ENCODE measurements around the gene NUAK2. TPM values are rescaled to one million over a fixed set of nuclear protein-coding genes. Genes with fewer than 3 reads are reported as not detected.

Gene NUAK2
- total RNA-seq, 2 experiments from 2014 or later = 5.3 to 9.1 TPM

DNA sequence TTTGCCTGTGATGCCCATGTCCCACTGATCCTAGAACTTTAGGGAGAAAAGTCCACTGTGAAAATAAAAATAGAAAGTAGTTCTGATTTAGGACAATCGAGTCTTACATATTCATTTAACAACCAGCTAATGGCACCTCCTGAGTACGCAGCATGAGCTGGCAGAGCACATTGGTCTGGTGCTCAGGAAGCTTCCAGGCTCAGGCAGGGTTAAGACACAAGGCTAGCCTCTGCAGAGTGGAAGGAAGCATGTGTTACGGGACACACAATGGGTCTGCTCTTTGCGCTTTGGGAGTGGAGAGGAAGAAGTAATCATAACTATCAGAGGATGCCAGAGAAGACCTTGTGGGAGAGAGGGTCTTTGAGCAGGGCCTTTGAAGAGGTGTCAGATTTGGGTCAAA, 39.3 kb upstream of the NUAK2 start:
- no peak for TF ChIP-seq EZH2phosphoT487 (IDR thresholded peaks at IDR 0.05; ENCODE audit: borderline replicate concordance, low read depth, low read length)
- TF ChIP-seq, protein P1, sequence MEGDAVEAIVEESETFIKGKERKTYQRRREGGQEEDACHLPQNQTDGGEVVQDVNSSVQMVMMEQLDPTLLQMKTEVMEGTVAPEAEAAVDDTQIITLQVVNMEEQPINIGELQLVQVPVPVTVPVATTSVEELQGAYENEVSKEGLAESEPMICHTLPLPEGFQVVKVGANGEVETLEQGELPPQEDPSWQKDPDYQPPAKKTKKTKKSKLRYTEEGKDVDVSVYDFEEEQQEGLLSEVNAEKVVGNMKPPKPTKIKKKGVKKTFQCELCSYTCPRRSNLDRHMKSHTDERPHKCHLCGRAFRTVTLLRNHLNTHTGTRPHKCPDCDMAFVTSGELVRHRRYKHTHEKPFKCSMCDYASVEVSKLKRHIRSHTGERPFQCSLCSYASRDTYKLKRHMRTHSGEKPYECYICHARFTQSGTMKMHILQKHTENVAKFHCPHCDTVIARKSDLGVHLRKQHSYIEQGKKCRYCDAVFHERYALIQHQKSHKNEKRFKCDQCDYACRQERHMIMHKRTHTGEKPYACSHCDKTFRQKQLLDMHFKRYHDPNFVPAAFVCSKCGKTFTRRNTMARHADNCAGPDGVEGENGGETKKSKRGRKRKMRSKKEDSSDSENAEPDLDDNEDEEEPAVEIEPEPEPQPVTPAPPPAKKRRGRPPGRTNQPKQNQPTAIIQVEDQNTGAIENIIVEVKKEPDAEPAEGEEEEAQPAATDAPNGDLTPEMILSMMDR (conservative IDR thresholded peaks at IDR 0.05; ENCODE audit: low read length) = no peak
- Histone ChIP-seq H2AFZ (ENCODE audit: low read length) (no peak overlapping the region), H4K20me1 (ENCODE audit: insufficient read depth, low read length) (no peaks in the 10 kb centered on the region), H3K9me2 (ENCODE audit: insufficient read depth, low read length) (no peaks in the 10 kb centered on the region), H3K4me1 (ENCODE audit: insufficient read depth, low read length, poor library complexity, severe bottlenecking) (no peaks in the 10 kb centered on the region), H3K27ac (ENCODE audit: low read depth, low read length, poor library complexity, severe bottlenecking) (no peak overlapping the region), H3K36me3 (ENCODE audit: insufficient read depth, low read length) (no peaks in the 10 kb centered on the region), H3K79me2 (ENCODE audit: insufficient read depth, low read depth, low read length) (no peaks in the 10 kb centered on the region), H3K9me3 (ENCODE audit: low read length) (no peaks in the 10 kb centered on the region), H3K4me2 (ENCODE audit: low read length) (no peak overlapping the region), H3K4me3 (ENCODE audit: low read depth, low read length, poor library complexity, severe bottlenecking) (no peak overlapping the region)
- CTCF ChIA-PET (ENCODE audit: unreplicated experiment) = no interaction called here
- no TSS peak for BruUV-seq (replicated peaks)
- POLR2A ChIA-PET = no interaction called here
- DNase-seq (ENCODE audit: low spot score) = no peak
- intact Hi-C loops (cut with micrococcal nuclease; ENCODE audit: unreplicated experiment) = no loop called here

DNA sequence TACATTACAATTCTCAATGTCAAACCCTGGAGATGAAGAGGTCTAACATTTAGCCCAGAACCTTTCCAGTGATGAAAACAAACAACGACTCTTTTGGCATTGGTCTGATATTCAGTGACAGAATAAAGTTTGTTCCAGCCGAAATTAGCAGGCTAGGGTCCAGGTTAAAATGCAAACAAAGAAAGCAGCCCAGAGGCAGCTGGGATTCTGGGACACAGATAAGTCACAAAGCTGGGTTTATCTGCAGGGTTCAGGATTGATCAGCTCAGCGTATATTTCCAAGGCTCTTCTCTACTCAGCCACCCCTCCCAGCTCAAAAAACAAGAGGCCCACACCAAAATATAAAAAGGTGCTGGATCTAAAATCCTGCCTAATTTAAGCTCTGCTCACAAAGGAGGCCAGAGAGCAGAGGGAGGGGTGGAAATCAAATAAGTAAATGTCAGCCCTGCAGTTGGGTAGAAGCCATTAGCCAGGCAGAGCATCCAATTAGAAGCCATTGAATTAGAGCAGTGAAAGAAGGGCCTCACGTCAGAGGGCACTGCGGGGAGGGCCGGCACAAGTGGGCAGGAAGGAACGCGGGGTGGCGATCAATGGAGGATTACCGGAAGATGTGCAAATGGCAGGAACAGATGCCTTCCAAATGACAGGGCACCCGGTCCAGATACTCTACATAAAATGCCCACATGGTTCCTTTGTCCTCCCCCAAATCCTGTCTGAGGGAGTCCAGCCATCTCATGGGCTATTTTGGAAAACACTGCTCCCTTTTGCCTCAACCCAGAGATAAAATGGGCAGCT, 38.4 kb upstream of the NUAK2 start:
- no TSS peak for BruUV-seq (replicated peaks)
- Histone ChIP-seq H3K79me2 (ENCODE audit: insufficient read depth, low read depth, low read length) (no peaks in the 10 kb centered on the region), H3K4me1 (ENCODE audit: insufficient read depth, low read length, poor library complexity, severe bottlenecking) (no peaks in the 10 kb centered on the region), H3K4me2 (ENCODE audit: low read length) (no peak overlapping the region), H4K20me1 (ENCODE audit: insufficient read depth, low read length) (no peaks in the 10 kb centered on the region), H3K9me2 (ENCODE audit: insufficient read depth, low read length) (no peaks in the 10 kb centered on the region), H3K4me3 (ENCODE audit: low read depth, low read length, poor library complexity, severe bottlenecking) (no peak overlapping the region), H3K9me3 (ENCODE audit: low read length) (no peaks in the 10 kb centered on the region), H3K36me3 (ENCODE audit: insufficient read depth, low read length) (no peaks in the 10 kb centered on the region), H2AFZ (ENCODE audit: low read length) (no peak overlapping the region), H3K27ac (ENCODE audit: low read depth, low read length, poor library complexity, severe bottlenecking) (no peak overlapping the region)
- TF ChIP-seq EZH2phosphoT487 (IDR thresholded peaks at IDR 0.05; ENCODE audit: borderline replicate concordance, low read depth, low read length) = no peak
- TF ChIP-seq, protein P1 (conservative IDR thresholded peaks at IDR 0.05; ENCODE audit: low read length) = no peak
- CTCF ChIA-PET (ENCODE audit: unreplicated experiment) = no interaction called here
- POLR2A ChIA-PET = no interaction called here
- intact Hi-C loops (cut with micrococcal nuclease; ENCODE audit: unreplicated experiment) = no loop called here
- no peak for DNase-seq (ENCODE audit: low spot score)

DNA sequence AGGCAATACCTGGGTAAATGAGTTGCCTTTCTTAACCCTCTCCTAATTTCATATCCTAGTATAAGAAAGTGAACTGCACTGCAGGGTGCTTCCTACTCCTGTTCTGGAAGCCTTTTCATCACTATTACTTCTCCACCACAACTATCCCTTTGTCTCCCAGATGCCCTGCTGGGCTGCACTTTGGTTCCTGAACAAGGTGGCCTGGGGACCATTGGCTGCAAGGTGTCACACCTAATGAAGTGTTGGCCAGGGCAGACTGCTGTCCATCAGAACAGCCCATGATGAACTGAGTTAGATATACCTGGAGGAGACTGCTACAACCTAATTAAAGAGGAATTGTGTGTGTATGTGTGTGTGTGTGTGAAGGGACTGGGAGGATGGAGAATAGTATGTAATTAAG, 37.0 kb upstream of the NUAK2 start:
- no peaks in the 10 kb centered on the region for H3K9me2 ChIP-seq (ENCODE audit: insufficient read depth, low read length)
- ChIA-PET CTCF (ENCODE audit: unreplicated experiment) (no interaction called here), POLR2A (no interaction called here)
- no peak overlapping the region for H3K27ac ChIP-seq (ENCODE audit: low read depth, low read length, poor library complexity, severe bottlenecking)
- no peak overlapping the region for H3K4me3 ChIP-seq (ENCODE audit: low read depth, low read length, poor library complexity, severe bottlenecking)
- no peak overlapping the region for H3K4me2 ChIP-seq (ENCODE audit: low read length)
- intact Hi-C loops (cut with micrococcal nuclease; ENCODE audit: unreplicated experiment) = no loop called here
- TF ChIP-seq EZH2phosphoT487 (IDR thresholded peaks at IDR 0.05; ENCODE audit: borderline replicate concordance, low read depth, low read length) = no peak
- TF ChIP-seq, protein P1 (conservative IDR thresholded peaks at IDR 0.05; ENCODE audit: low read length) = no peak
- no peaks in the 10 kb centered on the region for H3K36me3 ChIP-seq (ENCODE audit: insufficient read depth, low read length)
- H2AFZ ChIP-seq (ENCODE audit: low read length) = no peak overlapping the region
- no peak for DNase-seq (ENCODE audit: low spot score)
- H3K4me1 ChIP-seq (ENCODE audit: insufficient read depth, low read length, poor library complexity, severe bottlenecking) = no peaks in the 10 kb centered on the region
- H3K9me3 ChIP-seq (ENCODE audit: low read length) = no peaks in the 10 kb centered on the region
- no peaks in the 10 kb centered on the region for H4K20me1 ChIP-seq (ENCODE audit: insufficient read depth, low read length)
- BruUV-seq (replicated peaks) = no TSS peak
- H3K79me2 ChIP-seq (ENCODE audit: insufficient read depth, low read depth, low read length) = no peaks in the 10 kb centered on the region

Measured in OCI-LY7 (cell line).